GM18520 (cell line): Measurements from ENCODE around the gene SORCS2.

Source experiments
- ATAC-seq: cut with Tn5 transposase; IDR thresholded peaks from one replicate; pipeline ENCODE4 v1.9.1; 2021; ENCODE audit not compliant: unreplicated experiment

The SORCS2 gene

DNA sequence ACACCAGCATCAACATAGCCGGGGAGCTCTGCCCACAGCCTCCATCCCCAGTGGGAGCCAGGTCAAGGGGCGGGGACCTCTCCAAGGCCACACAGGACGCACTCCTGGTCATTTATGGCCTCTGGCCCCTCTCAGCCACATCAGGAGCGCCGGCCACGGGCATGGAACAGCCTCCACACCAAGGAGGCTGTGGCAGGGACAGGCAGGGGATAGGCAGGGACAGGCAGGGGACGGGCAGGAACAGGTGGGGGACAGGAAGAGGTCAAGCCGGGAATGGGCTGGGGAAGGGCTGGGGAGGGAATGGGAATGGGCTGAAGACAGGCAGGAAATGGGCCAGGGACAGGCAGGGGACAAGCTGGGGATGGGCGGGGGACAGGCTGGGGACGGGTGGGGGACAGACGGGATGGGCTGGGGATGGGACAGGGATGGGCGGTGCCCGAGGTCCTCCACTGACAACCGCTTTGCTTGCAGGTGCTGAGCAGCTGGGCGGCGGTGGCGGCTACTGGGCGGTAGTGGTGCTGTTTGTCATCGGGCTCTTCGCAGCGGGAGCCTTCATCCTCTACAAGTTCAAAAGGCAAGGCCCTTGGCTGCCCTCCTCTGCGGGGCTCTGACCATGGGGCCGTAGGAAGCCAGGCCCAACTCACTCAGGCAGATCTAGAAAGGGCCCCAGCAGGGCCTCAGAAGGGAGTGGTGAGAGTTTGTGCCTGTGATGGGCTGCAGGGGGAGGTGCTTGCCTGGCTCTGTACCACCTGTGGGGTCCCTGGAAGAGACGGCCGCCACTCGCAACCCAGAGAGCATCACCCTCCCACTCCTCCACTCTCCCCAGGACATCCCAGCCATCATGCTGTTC is 541.7 kb downstream of the SORCS2 start:
- ATAC-seq, result no peak

DNA sequence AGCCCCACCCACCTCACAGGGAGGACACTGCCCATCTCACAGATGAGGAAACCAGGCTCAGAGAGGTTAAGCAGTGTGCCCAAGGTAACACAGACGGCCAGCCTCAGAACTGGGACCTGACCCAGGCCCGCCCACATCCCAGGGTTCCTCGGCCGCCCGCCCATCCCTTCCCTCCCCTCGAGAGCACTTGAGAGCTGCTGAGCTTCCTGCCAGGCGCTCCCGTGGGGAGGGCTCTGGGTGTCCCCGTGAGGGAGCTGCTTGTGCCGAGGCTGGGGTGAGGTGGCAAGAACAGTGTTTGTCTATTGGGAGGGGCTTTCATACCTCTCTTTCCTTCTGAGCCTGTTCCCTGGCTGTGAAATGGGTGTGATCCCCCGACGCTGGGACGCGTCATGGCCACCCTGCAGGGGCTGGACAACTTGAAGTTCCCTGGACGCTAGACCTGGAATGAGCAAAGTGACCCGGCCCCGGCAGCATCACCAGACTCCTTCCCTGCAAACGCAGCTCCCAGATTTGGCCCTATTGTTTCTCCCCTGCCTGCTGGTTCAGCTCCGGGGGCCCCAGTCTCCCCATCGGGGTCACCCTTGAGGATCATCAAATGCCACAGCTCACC is 542.4 kb downstream of the SORCS2 start:
- ATAC-seq, result no peak

DNA sequence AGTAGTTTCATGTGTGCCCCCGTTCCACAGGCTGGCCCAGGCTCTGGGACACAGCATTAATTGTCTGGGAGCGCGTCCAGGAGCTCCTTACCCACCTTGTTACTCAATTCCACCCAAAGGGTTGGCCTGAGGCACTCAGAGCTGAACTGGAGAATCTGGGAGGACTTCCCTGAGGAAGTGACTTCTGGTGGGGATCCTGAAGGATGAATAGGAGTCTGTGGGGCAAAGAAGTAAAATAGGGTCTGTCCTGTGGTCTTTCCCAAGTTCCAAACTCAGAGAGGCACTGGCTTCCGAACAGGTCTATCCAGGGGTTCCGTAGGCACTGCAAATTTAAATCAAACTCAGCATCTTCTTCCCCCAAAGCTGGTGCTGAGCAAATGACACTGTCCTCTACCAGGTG is 543.1 kb downstream of the SORCS2 start:
- ATAC-seq, result no peak

DNA sequence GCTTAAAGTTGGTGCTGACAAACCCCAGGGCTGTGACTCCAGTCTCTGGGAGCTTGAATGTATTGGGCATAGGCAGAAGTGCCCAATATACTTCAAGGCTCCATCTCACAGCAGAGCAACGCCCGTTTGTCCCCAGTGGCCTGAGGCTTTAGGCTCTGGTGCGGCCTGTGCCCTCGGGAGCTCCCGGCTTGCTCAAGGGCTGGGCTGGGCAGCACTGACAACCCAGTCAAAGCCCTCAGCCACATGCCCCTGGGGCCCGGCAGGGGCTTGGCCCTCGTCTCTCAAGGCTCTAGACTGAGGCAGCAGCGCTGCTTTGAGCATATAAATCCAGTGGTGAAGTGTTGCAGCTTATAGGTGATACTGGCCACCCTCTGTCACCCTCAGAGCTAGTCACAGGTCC is 543.6 kb downstream of the SORCS2 start:
- no peak for ATAC-seq

DNA sequence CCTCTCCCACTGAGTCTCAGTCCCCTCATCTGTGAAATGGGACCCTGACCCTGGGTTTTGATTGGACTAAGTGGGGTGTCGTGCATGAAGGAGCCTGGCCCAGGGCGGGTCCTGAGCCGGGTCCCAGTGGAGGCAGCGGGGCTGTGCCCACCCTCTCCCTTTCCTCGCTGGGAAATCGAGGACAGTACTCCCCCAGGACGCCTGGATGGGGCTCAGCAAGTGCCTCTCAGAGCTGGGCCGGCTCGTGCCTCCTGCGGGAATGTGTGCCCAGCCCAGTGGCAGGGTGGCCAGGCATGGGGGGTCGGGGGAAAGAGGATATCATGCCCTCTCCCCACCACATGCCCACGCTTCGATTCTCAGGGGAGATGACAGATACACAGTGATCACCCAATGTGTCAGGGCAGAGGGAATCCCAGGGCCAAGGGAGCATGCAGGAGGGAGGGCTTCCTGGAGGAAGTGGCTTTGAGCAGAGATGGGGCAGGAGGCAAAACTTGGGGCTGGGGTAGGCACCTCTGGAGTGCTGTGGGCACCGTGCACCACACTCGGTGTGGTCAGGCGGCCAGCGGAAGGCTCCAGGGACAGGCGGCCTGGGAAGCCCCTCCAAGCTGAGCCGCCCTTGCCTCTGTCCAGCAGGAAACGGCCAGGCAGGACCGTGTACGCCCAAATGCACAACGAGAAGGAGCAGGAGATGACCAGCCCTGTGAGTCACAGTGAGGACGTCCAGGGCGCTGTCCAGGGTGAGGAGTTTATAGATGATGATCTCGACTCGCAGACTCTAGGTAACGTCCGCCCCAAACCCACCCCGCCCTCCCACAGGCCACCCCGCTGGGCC is 544.3 kb downstream of the SORCS2 start:
- ATAC-seq, result no peak

DNA sequence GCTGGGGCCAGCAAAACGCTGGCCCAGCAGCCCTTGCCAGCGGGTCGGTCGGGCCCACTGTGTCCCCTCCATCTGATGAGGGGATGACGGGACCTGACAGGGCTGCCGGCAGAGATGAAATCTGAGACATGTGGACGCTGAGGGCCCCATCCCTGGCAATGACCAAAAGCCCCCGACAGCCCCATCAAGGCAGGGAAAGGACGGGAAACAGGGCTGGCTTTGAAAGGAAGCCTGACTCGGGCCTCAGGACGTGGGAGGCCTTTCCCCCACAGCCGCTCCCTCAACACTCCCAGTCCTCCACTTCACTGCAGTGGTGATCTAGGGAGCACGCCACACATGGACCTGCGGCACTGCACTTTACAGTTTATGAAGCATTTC is 544.9 kb downstream of the SORCS2 start:
- no peak for ATAC-seq

DNA sequence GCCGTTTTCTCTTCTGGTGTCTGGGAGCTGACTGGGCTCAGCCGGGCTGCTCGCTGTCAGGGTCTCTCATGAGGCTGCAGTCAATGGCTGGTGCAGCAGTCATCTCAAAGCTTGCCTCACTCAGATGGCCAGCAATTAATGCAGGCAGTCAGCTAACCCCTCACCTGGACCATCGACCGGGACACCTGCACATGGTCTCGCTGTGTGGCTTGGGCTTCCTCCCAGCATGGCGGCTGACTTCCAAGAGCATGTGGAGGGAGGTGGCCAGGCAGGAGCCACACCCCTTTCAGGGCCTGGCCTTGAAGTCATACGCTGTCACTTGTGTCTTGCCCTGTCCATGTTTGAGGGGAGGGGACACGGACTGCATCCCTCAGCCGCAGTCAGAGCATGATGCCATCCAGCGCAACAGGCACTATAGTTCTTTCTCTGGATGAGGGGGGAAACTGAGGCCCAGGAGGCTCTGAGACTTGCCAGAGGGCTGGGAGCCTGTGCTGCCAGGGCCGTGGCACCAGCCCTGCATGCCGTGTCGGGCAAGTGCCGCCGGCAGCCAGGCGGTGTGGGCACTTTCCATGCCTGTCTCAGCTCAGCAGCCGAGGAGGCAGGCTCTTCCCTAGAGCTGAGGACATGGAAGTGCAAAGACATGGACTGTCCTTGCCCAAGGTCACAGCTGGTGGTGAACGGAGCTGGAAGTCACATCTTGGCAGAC is 545.6 kb downstream of the SORCS2 start:
- no peak for ATAC-seq

DNA sequence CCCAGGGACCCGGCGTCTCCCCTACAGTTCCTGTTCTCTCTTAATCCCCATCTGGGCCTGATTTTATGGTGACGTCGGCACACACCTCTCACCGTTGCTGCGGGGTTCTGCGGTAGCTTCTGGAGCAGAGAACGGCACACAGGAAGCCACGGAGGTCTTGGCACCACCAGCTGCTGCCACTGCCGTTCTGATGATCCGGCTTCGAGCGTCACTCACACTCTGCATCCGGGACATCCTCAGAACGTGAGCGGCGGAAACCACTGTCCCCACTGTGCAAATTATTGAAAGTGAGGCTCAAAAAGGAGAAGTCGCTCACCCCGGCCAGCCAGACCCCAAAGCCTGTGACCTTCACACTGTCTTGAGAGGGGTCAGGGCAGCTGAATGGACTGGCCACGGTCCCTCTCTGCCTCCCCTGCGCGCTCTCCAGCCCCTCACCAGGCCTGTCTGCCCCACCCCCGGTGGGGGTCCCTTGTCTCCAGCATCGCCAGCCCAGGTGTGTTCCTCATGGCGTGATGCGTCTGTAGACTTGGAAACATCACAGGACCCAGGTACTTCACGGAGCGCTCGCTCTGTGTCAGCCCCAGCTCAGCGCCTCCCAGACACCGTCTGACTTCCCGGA is 546.2 kb downstream of the SORCS2 start:
- ATAC-seq, result no peak

DNA sequence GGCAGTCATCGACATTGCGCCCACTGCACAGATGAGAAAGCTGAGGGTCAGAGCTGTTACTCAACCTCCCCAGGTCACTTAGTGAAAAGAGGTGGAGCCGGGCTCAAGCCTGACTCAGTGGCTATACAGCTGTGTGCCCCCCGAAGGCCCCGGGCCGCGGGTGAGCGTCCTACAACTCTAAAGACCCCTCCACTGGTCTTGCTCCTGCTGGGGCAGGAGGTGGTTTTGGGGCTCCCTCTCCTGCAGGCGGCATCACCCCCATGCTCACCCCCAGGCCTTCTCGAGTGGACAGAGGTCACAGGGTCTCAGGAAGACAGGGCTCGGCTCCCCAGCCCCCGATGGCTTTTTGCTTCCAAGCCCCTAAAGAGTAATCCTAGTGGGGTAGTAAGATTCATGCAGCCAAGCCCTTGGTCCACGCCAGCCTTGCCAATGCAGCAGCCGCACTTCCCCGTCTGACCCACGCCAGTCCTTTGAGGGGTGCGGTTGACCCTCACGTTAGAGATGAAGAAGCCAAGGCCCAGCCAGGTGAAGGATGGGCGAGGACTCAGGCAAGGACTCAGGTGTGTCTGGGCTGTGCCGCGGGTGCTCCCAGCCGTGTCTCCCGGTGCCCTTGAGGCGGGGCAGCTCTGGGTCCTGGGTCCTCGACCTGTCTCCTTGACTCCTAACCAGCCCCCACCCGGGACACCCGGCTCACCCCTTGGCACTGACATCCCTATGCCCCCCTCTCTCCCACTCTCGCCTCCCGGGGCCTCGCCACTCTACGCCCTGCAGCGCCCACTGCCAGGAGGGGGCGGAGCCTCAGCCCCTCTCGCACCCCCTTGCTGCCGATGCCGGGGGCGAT is 547.0 kb downstream of the SORCS2 start:
- no peak for ATAC-seq

DNA sequence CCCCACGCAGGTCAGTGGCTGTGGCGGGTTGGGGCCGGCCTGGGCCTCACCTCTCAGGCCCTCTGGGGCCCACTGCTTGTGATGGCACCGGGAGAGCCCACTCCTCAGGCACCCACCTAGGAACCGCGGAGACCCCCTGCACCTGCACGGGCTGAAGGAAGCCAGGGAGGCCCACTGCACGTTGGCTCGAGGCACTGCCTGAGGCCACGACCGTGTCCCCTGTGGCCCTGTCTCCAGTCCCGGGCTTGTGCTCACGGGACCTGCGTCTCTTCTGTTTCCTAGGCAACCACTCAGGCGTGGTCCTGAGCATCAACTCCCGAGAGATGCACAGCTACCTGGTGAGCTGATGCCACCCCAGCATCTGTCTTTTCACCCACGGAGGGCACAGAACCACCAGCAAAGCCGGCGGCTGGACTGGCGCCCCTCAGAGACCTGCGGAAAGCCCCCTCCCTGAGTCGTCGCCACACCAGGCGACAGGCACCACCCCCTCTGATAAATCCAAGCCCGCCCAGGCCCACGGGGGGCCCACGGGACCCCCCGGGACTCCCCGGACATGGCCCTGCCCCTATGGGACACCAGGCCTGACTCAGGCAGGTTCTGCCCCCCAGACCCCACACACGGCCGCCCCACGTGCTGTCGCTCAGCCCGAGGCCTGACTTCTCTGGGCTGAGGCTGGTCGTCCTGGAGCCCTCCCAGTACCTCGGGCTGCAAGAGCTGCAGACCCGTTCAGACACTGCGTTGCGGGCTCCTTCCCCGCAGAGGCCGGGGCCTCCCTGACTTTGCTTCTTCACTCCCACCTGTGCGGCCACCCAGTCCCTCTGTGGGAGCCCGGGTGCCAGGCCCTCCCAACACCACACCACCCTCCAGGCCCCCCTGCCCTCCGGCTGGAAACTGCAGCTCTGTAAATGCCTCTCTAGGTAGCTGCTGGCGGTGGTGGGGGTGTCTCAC is 547.9 kb downstream of the SORCS2 start:
- no peak for ATAC-seq

DNA sequence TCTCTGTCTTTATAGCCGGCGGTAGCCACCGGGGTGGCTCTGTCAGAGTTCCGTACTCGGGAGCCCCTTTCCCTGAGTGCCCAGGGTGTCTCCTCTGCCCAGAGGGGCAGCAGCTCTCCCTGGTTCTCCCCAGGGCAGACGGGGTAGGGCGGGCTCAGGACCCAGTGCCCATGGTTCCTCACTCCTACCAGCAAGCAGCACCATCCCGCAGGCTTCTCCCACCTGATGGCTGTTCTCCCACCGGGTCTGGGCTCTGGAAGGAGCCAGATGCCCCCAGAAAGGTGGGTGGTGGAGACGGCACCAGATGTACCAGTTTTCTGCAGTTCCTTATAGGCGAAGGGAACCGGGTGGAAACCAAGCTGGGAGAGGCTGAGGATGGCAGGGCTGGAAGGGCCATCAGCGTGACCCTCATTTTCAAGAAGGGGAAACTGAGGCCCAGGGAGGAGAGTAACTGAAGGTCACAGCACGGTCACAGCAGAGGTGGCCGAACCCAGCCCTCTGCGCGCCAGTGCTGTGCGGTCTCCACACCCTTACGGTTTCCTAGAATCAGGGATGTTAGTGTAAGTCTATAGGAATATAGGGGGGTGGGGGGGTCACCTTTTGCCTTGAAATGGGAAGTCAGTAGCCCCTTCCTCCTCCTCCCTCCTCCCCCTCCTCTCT is 548.7 kb downstream of the SORCS2 start:
- no peak for ATAC-seq

DNA sequence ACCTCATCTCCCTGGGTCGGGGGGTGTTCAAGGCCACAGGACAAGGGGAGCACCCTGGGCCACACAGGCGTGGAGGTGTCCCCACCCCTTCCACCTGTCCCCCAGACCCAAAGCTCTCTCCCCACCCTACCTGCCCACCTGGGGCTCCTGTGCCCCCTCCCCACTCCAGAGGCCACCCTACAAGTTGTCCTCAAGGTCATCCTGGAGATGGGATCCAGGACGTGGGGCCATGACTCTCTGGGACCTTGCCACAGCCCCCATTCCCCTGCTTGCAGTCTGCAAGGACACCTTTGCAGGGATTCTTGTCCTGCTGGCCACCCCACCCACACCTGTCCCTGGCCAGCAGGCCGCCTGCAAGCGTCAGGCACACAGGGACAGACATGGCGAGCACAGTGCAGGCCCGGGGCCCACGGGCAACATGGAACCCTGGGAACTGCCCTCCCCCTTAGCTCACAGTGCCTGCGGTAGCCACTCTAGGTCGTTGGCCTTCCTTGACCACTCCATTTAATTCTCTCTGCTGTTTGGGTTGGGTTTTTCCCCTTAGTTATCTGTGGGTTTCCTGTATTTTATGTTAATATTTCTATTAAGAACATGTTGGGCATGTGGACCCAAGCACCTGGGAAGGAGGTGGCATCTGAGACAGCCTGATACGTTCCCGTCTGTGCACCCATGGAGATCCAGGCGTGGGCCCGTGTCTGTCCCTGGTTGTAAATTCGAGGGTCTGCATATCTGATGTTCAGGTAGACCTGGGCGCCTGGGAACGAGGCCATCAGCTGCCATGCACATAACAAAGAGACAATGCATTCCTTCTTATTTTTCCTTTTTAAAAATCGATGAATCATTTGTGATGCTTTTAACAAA is 549.8 kb downstream of the SORCS2 start:
- ATAC-seq, result no peak

DNA sequence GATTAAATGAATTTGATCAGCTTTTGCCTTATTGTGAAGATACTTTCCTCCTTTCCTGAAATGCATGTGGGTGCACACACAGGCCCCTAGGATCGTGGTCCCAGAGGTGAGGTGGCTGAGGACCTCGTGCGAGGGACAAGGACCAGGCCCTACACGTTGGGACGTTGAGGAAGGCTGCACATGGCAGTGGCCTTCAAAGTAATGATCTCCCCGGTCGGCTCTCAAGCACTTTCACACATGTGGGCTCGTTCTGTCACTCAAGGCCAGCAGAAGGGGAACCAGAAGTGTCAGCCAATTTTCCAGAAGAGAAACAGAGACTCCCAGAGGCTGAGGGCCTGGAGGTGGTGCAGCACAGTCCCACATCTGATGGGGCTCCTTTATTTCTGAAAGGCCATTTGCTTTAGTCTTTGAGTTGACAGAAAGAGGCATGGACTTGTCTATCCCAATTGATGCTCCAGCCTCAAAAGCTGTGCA is 550.5 kb downstream of the SORCS2 start:
- no peak for ATAC-seq

DNA sequence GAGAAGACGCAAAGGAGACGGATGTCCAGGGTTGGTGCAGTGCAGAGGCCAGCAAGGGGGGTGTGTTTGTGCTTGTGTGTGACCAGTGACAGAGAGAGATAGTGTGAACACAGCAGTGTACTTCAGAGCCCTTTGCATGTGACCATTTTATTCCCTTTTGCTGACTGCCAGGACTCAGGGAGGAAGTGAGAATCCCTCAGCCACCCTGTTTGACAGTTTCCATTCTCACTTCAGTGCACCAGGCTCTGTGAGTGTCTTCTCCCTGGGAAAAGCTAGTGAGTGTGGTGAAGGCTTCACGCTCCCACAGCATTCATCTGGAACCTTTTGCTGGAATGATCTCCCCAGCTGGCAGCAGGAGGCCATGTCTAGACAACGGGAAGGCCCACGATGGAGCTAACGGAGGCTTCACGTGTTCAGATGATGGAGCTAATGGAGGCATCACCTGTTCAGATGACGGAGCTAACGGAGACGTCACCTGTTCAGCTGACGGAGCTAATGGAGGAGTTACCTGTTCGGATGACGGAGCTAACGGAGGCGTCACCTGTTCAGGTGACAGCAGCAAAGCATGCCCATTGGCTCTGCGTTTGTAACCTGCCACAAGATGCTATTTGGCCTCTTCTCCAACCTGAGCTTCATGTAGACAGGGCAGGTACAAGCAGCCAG is 551.9 kb downstream of the SORCS2 start:
- no peak for ATAC-seq

DNA sequence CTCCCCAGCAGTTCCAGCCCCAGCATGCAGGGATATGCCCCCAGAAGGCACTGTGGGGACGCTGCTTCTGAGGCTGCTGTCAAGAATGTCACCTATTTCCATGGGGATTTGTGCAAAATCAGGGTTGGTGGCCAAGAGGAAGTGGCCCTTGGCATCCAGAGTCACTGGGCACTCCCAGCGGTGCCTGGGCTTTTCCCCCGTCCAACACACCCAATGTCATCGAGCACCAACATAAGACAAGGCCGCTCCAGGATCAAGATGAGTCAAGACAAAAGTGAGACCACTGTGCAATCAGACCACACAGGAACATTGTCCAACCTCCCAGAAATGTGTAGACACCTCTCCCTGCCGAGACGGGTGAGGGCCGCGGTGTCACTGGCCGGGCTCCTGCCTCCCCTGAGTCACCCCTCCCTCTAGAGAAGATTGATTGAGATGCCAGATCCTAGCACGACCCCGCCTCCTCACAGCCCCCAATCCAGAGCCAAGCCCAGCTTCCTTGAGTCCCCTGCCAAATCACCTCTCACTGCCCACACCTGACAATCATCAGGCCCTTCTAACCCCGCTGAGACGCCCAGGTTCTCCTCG is 553.1 kb downstream of the SORCS2 start:
- ATAC-seq, result no peak

DNA sequence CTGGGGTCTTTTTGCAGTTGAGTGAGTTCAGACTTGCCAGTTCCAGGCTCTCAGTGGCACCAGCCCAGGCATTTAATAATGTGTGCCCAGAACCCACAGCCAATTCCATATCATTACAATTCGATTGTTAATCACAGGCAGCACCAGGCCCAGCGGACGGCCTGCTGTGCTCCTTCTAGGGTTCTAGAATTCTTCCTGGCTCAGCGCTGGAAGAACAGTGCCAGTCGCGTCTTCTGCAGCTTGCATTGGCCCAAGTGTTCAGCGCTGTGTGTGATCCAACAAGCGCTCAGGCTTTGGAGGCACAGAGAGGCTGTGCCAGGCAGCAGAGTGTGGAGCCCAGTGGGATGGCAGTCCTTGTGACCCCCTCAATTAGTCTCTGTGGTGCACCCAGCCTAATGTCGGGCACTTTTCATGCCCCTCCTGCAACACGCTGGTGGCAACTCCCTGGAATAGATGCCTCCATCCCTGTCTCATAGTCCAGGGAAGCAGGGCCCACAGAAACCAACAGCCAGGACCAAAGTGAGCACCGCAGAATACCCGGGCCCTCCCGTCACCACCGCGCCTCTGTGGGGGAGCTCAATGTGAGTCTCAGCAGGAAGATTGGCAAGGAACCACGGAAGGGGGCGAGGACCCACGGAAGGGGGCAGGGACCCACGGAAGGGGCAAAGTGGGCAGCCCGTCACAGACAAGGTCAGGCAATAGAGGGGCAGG is 554.2 kb downstream of the SORCS2 start:
- no peak for ATAC-seq
